Hepatocyte (in vitro differentiated cells): ENCODE data around the gene FAM53B.

ENCODE experiments used
- EZH2 ChIP-seq: fragments of 200-600 bp; sonication (generic); IDR thresholded peaks from 2 replicates; pipeline ENCODE4 v1.6.1; 2016; ENCODE audit warnings: antibody characterized with exemption, mild to moderate bottlenecking, borderline replicate concordance
- EZH2phosphoT487 ChIP-seq: fragments of 200-600 bp; sonication (generic); IDR thresholded peaks from one replicate; pipeline ENCODE4 v1.6.1; 2018; ENCODE audit warnings: antibody characterized with exemption, mild to moderate bottlenecking, low read depth, moderate library complexity; ENCODE audit not compliant: unreplicated experiment, severe bottlenecking
- TF ChIP-seq, protein P1 (sequence below): fragments of 200-600 bp; sonication (generic); IDR thresholded peaks from 2 replicates; pipeline ENCODE4 v1.5.1; 2016; ENCODE audit warnings: antibody characterized with exemption, mild to moderate bottlenecking; ENCODE audit not compliant: poor library complexity

DNA sequence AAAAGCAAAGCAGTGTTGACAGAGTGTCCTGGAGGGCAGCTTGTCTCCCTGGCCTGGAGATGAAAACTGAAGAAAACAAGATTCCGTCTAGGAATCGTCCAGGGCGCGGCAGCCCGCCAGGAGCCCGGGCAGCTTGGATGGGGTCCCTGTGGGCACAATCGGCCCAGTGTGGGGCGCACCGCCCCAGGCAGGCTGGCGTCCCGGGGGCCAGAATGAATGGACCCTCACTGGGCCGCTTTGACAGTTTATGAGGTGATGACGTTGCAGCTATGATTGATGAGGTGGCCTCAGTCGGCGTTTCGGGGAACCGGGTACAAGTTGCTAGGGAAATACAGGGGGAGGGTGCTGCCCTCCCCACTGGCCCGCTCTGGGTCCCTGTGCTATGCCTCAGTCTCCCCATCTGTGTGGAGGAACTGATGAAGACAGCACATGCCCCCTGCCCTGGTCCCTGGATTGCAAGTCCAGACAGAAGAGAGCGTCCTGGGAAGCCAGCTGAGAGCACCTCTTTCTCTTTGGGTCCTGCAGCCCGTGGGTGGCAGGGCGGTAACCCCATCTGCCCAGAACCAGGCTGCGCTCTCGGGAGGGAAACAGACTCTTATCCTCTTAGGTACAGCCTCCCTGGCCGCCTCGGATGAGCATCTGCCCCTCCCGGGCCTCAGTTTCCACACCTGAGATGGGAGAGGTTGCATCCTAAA, 151.3 kb downstream of the FAM53B start:
- TF ChIP-seq EZH2 = no peak
- TF ChIP-seq, protein P1, sequence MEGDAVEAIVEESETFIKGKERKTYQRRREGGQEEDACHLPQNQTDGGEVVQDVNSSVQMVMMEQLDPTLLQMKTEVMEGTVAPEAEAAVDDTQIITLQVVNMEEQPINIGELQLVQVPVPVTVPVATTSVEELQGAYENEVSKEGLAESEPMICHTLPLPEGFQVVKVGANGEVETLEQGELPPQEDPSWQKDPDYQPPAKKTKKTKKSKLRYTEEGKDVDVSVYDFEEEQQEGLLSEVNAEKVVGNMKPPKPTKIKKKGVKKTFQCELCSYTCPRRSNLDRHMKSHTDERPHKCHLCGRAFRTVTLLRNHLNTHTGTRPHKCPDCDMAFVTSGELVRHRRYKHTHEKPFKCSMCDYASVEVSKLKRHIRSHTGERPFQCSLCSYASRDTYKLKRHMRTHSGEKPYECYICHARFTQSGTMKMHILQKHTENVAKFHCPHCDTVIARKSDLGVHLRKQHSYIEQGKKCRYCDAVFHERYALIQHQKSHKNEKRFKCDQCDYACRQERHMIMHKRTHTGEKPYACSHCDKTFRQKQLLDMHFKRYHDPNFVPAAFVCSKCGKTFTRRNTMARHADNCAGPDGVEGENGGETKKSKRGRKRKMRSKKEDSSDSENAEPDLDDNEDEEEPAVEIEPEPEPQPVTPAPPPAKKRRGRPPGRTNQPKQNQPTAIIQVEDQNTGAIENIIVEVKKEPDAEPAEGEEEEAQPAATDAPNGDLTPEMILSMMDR = no peak
- no peak for TF ChIP-seq EZH2phosphoT487
